ACC112 (cell line): Measurements from ENCODE around the gene FLOT2.
A peak's percentile ranks its signal among the peaks of the same experiment; 100 is the strongest.
"Not testable (repeated sequence)": the region's sequence is repeated elsewhere in the genome, so short reads cannot be mapped to it uniquely, and the experiment has no call there.

Source experiments
- H2AFZ ChIP-seq: fragments of 200-600 bp; sonication (generic); one replicate; pipeline ENCODE4 v1.6.0; 2017; ENCODE audit warnings: antibody characterized with exemption, low read length; ENCODE audit not compliant: unreplicated experiment
- H3K27ac ChIP-seq: fragments of 200-600 bp; sonication (generic); 2 replicates; pipeline ENCODE4 v1.5.1; 2014; ENCODE audit warnings: low read depth, mild to moderate bottlenecking, antibody characterized with exemption, low read length, moderate library complexity
- H3K27me3 ChIP-seq: fragments of 200-600 bp; sonication (generic); 2 replicates; pipeline ENCODE4 v1.6.1; 2014; ENCODE audit warnings: mild to moderate bottlenecking, antibody characterized with exemption, low read length, moderate library complexity, mixed read lengths; ENCODE audit not compliant: insufficient read depth
- H3K36me3 ChIP-seq: fragments of 200-600 bp; sonication (generic); 2 replicates; pipeline ENCODE4 v1.6.1; 2016; ENCODE audit warnings: mild to moderate bottlenecking, antibody characterized with exemption, low read length, moderate library complexity, mixed read lengths; ENCODE audit not compliant: insufficient read depth
- H3K4me1 ChIP-seq: fragments of 200-600 bp; sonication (generic); one replicate; pipeline ENCODE4 v1.6.1; 2016; ENCODE audit warnings: low read length, mixed read lengths; ENCODE audit not compliant: insufficient read depth, unreplicated experiment, control insufficient read depth
- H3K4me3 ChIP-seq: fragments of 200-600 bp; sonication (generic); 2 replicates; pipeline ENCODE4 v1.5.1; 2014; ENCODE audit warnings: mild to moderate bottlenecking, low read depth, low read length
- H3K79me2 ChIP-seq: fragments of 200-600 bp; sonication (generic); one replicate; pipeline ENCODE4 v1.6.0; 2016; ENCODE audit warnings: low read length; ENCODE audit not compliant: control insufficient read depth, unreplicated experiment, insufficient read depth

The FLOT2 gene

DNA sequence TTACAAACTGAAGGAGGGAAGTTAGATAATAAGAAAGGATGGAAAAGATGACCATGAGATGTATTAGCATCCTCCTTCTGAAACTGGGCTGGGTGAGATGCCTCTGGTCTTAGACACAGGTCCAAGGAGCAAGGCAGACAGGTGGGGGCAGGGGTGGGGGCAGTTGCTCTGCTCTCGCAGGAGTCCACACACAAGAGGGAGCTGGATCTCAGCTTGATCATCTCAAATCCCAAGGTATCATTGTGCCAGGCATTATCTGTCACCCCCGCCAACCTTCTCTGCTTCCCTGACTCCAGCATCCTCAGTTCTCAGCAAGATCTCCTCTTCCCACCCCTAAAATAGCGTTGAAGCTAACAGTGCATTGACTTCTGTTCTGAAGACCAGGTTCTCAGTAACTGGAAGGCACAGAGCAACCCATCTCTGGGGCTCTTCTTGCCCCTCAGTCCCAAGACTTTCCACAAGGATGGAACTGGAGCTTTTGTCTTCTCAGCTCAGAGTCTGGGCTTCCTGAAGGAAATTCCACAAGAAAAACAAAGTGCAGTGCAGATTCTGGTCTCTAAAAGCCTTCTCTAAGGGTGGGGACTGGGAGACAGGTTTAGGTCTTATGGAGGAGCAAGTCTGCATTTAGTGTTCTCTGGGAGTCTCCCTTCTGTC, 1.6 kb downstream of the FLOT2 start:
- no peak overlapping the region for H2AFZ ChIP-seq
- H3K27ac ChIP-seq: no peak overlapping the region
- peak overlapping the region; percentile 96 for H3K4me3 ChIP-seq
- no peaks in the 10 kb centered on the region for H3K36me3 ChIP-seq
- H3K4me1 ChIP-seq: peaks cover 33% of the 10 kb centered on the region
- H3K27me3 ChIP-seq: no peaks in the 10 kb centered on the region
- peaks cover 15% of the 10 kb centered on the region for H3K79me2 ChIP-seq

DNA sequence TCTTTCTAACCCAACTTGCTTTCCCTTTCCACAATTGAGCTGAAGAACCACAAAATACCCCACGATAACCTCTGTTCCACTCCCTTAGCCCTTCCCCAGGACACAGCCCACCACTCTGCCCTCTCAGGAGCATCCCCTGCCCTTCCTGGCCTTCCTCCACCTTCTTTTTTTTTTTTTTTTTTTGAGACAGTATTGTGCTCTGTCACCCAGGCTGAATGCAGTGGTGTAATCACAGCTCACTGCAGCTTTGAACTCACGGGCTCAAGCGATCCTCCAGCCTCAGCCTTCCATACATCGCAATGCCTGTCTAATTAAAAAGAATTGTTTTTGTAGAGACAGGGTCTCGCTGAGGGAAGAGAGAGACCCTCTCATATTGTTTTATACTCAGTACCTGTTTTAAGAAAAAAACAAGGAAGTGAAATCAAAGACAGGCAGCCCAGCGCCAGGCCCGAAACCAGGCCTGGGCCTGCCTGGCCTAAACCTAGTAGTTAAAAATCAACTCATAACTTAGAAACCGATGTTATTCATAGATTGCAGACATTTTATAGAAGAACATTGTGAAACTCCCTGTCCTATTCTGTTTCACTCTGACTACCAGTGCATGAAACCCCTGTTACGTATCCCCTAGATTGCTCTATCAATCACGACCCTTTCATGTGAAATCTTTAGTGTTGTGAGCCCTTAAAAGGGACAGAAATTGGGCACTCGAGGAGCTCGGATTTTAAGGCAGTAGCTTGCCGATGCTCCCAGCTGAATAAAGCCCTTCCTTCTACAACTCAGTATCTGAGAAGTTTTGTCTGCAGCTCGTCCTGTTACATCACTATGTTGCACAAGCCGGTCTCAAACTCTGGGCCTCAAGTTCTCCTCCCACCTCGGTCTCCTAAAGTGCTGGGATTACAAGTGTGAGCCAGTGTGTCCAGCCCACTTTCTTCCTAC, 4.0 kb downstream of the FLOT2 start:
- Histone ChIP-seq H3K4me1 (peaks cover 33% of the 10 kb centered on the region), H3K27ac (peak overlapping the region; percentile 57), H3K79me2 (peaks cover 15% of the 10 kb centered on the region)
- H2AFZ ChIP-seq, H3K36me3 ChIP-seq, H3K4me3 ChIP-seq, H3K27me3 ChIP-seq: not testable (repeated sequence)

DNA sequence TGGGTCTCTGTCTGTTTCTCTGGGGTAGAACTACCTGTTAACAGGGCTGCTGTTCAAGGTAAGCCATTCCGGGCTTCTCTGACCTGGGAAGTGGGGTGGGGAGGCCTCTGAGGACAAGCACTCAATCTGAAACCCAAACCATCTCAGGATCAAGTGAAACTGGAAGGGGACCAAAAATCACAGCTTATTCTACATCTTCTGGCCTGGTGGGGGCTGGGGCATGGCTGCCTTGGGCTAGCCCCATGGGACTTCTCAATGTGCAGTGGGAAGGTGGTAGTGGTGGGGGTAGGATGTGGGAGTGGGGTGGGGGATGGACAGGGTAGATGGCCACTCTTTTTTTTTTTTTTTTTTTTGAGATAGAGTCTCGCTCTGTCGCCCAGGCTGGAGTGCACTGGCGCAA, 5.5 kb downstream of the FLOT2 start:
- H2AFZ ChIP-seq: no peak overlapping the region
- H3K4me3 ChIP-seq: no peak overlapping the region
- peaks cover 27% of the 10 kb centered on the region for H3K4me1 ChIP-seq
- no peak overlapping the region for H3K27ac ChIP-seq
- no peaks in the 10 kb centered on the region for H3K27me3 ChIP-seq
- peaks cover 15% of the 10 kb centered on the region for H3K79me2 ChIP-seq
- H3K36me3 ChIP-seq: no peaks in the 10 kb centered on the region

DNA sequence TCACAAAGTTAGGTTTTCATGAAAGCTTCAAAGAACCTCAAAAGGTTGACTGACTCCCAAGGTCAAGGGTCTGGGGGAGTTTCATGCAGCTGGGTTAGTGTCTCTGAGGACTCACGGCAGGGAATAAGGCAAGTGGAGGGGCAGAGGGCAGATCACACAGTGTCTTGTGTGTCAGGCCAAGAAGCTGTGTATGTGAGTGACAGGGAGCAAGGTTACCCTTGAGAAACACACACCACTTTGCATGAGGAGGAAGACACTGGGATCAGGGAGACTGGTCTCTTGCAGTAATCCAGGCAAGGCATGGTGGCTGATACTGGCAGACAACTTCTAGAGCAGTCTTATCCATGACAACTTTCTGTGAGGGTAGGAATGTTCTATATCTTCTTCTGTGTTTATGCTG, 6.3 kb downstream of the FLOT2 start:
- peaks cover 11% of the 10 kb centered on the region for H3K79me2 ChIP-seq
- H3K4me3 ChIP-seq: no peak overlapping the region
- no peak overlapping the region for H2AFZ ChIP-seq
- no peak overlapping the region for H3K27ac ChIP-seq
- no peaks in the 10 kb centered on the region for H3K36me3 ChIP-seq
- H3K4me1 ChIP-seq: peaks cover 22% of the 10 kb centered on the region
- H3K27me3 ChIP-seq: no peaks in the 10 kb centered on the region

DNA sequence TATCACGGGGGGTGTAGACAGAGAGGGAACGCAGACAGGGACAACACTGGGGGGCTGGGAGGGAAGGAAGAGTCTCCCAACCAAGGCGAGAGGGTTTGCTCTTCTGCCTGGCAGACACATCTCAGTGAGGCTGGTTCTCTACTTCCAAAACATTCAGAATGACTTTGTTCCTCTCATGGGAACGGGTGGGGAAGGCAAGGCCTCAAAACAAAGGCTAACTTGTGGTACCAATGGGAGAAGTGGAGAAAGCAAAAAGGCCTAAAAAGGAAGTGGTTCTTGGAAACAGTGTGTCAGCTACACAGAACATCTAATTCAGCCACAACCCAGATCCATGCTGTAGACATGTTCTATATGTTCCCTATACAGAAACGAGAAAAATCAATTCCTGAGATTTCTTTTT, 7.5 kb downstream of the FLOT2 start:
- Histone ChIP-seq H3K4me1 (peaks cover 18% of the 10 kb centered on the region), H3K36me3 (no peaks in the 10 kb centered on the region), H3K4me3 (no peak overlapping the region), H3K27ac (no peak overlapping the region), H2AFZ (no peak overlapping the region), H3K27me3 (no peaks in the 10 kb centered on the region), H3K79me2 (peaks cover 5% of the 10 kb centered on the region)

DNA sequence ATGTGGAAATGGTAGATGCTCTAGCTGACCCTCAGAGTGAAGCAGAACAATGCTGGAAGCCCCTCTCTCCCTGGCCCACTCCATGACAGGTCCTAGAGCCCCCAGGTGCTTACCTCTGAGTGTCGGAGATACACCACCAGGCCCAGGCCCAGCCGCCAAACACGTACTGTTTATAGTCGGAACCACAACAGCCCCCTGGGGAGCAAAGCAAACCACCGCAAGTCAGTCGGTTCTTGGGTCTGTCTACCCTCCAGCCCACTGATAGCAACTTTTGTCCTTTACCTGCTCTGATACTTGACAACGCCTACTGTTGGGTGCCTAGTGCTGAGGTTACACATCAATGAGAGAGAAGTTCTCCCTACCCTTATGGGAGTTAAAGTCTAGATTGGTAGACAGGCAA, 8.7 kb downstream of the FLOT2 start:
- Histone ChIP-seq H3K27me3 (no peaks in the 10 kb centered on the region), H2AFZ (no peak overlapping the region), H3K27ac (no peak overlapping the region), H3K4me1 (peaks cover 16% of the 10 kb centered on the region), H3K36me3 (no peaks in the 10 kb centered on the region), H3K79me2 (peaks cover 5% of the 10 kb centered on the region), H3K4me3 (no peak overlapping the region)

DNA sequence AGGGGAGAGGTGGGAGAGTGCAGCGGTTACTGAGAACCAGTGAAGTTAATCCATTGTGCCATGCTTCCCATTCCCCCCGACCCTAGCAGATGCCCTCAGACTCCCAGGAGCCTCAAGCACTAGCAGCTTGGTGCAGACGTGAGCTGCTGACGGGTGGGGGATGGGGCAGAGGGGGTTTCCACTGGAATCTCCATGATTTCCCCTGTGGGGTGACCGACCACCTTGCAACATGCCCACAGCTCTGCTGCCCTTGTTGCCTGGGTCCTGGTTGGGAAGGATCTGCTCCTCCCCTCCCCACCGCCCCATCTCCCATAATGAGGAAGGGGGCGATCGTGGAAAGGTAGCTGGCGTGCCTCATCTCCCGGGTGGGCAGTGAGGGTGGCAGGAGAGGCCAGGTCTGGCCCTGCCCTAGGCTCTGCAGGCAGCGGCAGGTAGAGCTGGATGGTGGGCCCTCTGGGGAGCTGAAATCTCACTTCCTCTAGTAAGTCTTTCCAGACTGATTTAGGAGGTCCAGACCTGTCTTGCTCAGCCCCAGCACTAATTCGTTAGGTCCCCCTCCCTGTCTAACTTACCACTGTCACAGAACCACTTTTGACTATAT, 9.6 kb downstream of the FLOT2 start:
- H3K36me3 ChIP-seq: no peaks in the 10 kb centered on the region
- H3K27ac ChIP-seq: no peak overlapping the region
- H2AFZ ChIP-seq: no peak overlapping the region
- no peaks in the 10 kb centered on the region for H3K27me3 ChIP-seq
- peaks cover 5% of the 10 kb centered on the region for H3K79me2 ChIP-seq
- H3K4me1 ChIP-seq: peaks cover 10% of the 10 kb centered on the region
- no peak overlapping the region for H3K4me3 ChIP-seq

DNA sequence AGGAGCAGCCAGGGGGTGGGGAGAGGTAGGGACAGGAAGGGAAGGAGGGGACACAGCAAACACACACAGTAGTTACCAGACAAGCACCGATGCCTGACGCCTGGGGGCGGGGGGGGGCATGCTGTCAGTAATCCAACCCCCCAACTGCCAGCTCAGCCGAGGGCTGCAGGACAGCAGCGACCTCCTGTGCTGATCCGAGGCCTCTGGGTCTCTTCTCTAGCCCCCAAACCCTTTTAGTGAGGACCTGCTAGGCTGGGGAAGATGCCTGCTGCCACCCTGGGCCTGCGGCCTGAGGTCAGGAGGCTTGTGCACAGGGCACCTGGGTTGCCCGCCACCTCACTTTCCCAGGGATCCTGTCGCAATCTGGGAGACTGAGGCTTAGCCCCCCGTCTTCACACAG, 11.6 kb downstream of the FLOT2 start:
- Histone ChIP-seq H3K4me1 (no peaks in the 10 kb centered on the region), H3K27me3 (no peaks in the 10 kb centered on the region), H3K27ac (no peak overlapping the region), H3K4me3 (no peak overlapping the region), H3K36me3 (no peaks in the 10 kb centered on the region), H3K79me2 (no peaks in the 10 kb centered on the region), H2AFZ (no peak overlapping the region)

DNA sequence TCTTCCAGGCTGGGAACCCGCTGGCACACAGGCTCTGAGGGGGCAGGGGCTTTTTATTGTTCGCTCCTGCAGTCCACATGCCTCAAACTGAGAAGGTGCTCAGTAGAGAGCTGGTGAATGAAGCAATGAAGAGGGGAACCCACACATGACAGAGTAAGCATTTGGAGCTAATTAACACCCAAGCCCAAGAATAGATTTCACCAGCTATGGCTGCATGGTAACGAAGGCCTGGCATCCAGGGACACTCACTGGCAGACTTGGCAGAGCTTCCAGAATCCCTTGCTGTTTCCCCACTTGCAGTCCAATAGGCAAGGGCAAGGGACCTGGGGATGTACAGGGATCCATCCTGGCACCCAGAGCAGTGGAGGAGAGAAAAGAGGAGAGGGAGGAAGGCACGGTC, 12.2 kb downstream of the FLOT2 start:
- Histone ChIP-seq H2AFZ (no peak overlapping the region), H3K4me1 (no peaks in the 10 kb centered on the region), H3K27me3 (no peaks in the 10 kb centered on the region), H3K27ac (no peak overlapping the region), H3K79me2 (no peaks in the 10 kb centered on the region), H3K36me3 (no peaks in the 10 kb centered on the region), H3K4me3 (no peak overlapping the region)

DNA sequence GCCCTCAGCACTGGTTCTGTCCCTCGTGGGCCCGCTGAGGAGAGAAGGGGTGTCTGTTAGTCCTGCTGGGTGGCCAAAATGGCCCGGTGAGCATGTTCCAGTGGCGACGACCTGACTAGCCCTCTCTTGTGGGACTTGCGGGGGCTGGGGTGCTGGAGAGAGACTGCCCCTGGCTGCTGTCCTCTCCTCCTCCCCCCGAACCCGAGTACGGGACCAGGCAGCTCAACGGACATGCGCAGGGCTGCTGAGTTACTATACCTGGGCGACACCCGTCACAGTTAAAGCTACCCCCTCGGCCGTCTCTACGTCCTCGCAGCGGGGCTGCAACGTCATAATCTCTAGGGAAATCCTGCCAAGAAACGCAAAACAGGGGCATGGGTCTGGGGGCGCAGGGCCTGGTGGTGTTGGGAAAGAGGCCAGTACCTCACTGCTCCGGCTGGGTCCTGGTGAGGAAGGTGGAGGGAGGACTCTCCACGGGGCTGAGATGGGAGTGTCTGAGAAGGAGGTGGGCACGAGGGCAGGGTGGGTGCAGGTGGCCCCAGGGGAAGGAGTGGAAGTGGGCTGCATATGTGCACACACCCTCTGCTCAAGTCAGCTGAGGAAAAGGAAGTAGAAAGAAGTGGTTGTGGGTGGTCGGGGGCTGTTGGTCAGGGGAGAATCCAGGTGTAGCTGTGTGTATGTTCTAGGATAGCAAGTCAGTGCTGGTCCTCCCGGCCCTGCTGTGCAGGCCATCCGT, 13.4 kb downstream of the FLOT2 start:
- Histone ChIP-seq H3K27me3 (no peaks in the 10 kb centered on the region), H3K79me2 (no peaks in the 10 kb centered on the region), H3K36me3 (no peaks in the 10 kb centered on the region), H2AFZ (no peak overlapping the region), H3K4me3 (no peak overlapping the region), H3K4me1 (no peaks in the 10 kb centered on the region), H3K27ac (no peak overlapping the region)
